Measurements from ENCODE around the gene AKT3.

Gene AKT3

GRCh38 chr1:243798726-243799125 is 51.3 kb downstream of the AKT3 start:
- TF ChIP-seq FOXM1 (IDR thresholded peaks at IDR 0.05; ENCODE audit: borderline replicate concordance, low read depth) (no peak), EP300 (IDR thresholded peaks at IDR 0.05; ENCODE audit: borderline replicate concordance) (no peak), TCF12 (IDR thresholded peaks at IDR 0.05; ENCODE audit: low read depth) (no peak), RAD21 (IDR thresholded peaks at IDR 0.05; ENCODE audit: low read depth) (no peak), EGR1 (IDR thresholded peaks at IDR 0.05) (no peak), TAF1 (IDR thresholded peaks at IDR 0.05; ENCODE audit: low read depth) (no peak), ZBTB7A (IDR thresholded peaks at IDR 0.05; ENCODE audit: low read depth) (no peak), CREB1 (IDR thresholded peaks at IDR 0.05; ENCODE audit: low read depth) (no peak), REST (IDR thresholded peaks at IDR 0.05; ENCODE audit: low read depth) (no peak), NFIC (IDR thresholded peaks at IDR 0.05) (no peak), YY1 (IDR thresholded peaks at IDR 0.05; ENCODE audit: low read depth) (no peak), TEAD4 (IDR thresholded peaks at IDR 0.05) (no peak), MAX (IDR thresholded peaks at IDR 0.05) (no peak), CEBPB (IDR thresholded peaks at IDR 0.05) (no peak)
- TF ChIP-seq, protein P1, sequence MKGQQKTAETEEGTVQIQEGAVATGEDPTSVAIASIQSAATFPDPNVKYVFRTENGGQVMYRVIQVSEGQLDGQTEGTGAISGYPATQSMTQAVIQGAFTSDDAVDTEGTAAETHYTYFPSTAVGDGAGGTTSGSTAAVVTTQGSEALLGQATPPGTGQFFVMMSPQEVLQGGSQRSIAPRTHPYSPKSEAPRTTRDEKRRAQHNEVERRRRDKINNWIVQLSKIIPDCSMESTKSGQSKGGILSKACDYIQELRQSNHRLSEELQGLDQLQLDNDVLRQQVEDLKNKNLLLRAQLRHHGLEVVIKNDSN (IDR thresholded peaks at IDR 0.05), result no peak

DNA sequence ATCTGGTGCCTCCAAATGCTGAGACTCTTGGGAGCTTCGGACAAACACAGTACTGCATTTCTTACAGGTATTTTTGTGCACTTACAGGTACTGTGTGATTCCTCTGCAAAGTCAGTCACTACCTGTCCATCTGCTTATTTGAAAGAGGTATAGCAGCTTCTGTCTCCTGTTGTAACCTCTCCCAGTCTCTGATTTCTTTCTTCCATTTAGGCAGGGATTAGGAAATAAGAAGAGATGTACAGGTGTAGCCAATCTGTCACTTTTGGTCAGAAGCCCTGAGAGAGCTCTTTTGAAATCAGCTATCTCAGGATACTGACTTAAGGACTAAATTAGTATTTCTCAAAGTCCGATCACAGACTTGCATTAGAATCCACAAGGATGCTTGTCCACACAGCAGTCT is 54.0 kb downstream of the AKT3 start:
- TF ChIP-seq FOXM1 (IDR thresholded peaks at IDR 0.05; ENCODE audit: borderline replicate concordance, low read depth) (no peak), MAX (IDR thresholded peaks at IDR 0.05) (no peak), RAD21 (IDR thresholded peaks at IDR 0.05; ENCODE audit: low read depth) (no peak), CEBPB (IDR thresholded peaks at IDR 0.05) (no peak), YY1 (IDR thresholded peaks at IDR 0.05; ENCODE audit: low read depth) (no peak), TAF1 (IDR thresholded peaks at IDR 0.05; ENCODE audit: low read depth) (no peak), REST (IDR thresholded peaks at IDR 0.05; ENCODE audit: low read depth) (no peak), EP300 (IDR thresholded peaks at IDR 0.05; ENCODE audit: borderline replicate concordance) (no peak), EGR1 (IDR thresholded peaks at IDR 0.05) (no peak), TCF12 (IDR thresholded peaks at IDR 0.05; ENCODE audit: low read depth) (no peak), TEAD4 (IDR thresholded peaks at IDR 0.05) (no peak)
- TF ChIP-seq, protein P1 (IDR thresholded peaks at IDR 0.05), result no peak

DNA sequence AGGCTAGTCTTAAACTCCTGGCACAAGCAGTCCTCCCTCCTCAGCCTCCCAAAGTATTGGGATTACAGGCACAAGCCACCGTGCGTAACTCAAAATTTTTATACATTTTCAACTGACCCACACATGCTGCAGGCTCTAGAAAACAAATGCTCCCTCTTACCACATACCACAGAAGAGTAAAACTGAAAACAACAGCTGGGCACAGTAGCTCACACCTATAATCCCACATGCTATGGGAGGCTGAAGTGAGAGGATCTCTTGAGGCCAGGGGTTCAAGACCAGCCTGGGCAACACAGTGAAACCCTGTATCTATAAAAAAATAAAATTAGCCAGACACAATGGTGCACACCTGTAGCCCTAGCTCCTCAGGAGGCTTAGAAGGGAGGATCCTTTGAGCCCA is 56.7 kb downstream of the AKT3 start:
- TF ChIP-seq YY1 (IDR thresholded peaks at IDR 0.05; ENCODE audit: low read depth) (no peak), FOXM1 (IDR thresholded peaks at IDR 0.05; ENCODE audit: borderline replicate concordance, low read depth) (no peak), TCF12 (IDR thresholded peaks at IDR 0.05; ENCODE audit: low read depth) (no peak), TEAD4 (IDR thresholded peaks at IDR 0.05) (no peak), NFIC (IDR thresholded peaks at IDR 0.05) (no peak), ZBTB7A (IDR thresholded peaks at IDR 0.05; ENCODE audit: low read depth) (no peak), MAX (IDR thresholded peaks at IDR 0.05) (no peak), CEBPB (IDR thresholded peaks at IDR 0.05) (no peak), REST (IDR thresholded peaks at IDR 0.05; ENCODE audit: low read depth) (no peak), EGR1 (IDR thresholded peaks at IDR 0.05) (no peak), EP300 (IDR thresholded peaks at IDR 0.05; ENCODE audit: borderline replicate concordance) (no peak), RAD21 (IDR thresholded peaks at IDR 0.05; ENCODE audit: low read depth) (no peak), CREB1 (IDR thresholded peaks at IDR 0.05; ENCODE audit: low read depth) (no peak), TAF1 (IDR thresholded peaks at IDR 0.05; ENCODE audit: low read depth) (no peak)
- TF ChIP-seq, protein P1 (IDR thresholded peaks at IDR 0.05), result no peak

GRCh38 chr1:243792891-243793290 is 57.2 kb downstream of the AKT3 start:
- TF ChIP-seq, protein P1 (IDR thresholded peaks at IDR 0.05), result no peak
- TF ChIP-seq TCF12 (IDR thresholded peaks at IDR 0.05; ENCODE audit: low read depth) (no peak), RAD21 (IDR thresholded peaks at IDR 0.05; ENCODE audit: low read depth) (no peak), CEBPB (IDR thresholded peaks at IDR 0.05) (no peak), REST (IDR thresholded peaks at IDR 0.05; ENCODE audit: low read depth) (no peak), ZBTB7A (IDR thresholded peaks at IDR 0.05; ENCODE audit: low read depth) (no peak), CREB1 (IDR thresholded peaks at IDR 0.05; ENCODE audit: low read depth) (no peak), EGR1 (IDR thresholded peaks at IDR 0.05) (no peak), MAX (IDR thresholded peaks at IDR 0.05) (no peak), TEAD4 (IDR thresholded peaks at IDR 0.05) (no peak), TAF1 (IDR thresholded peaks at IDR 0.05; ENCODE audit: low read depth) (no peak), NFIC (IDR thresholded peaks at IDR 0.05) (no peak), EP300 (IDR thresholded peaks at IDR 0.05; ENCODE audit: borderline replicate concordance) (no peak), YY1 (IDR thresholded peaks at IDR 0.05; ENCODE audit: low read depth) (no peak), FOXM1 (IDR thresholded peaks at IDR 0.05; ENCODE audit: borderline replicate concordance, low read depth) (no peak)
